WTC11 (cell line): ENCODE measurements around the gene QSOX2. TPM values are rescaled to one million over a fixed set of nuclear protein-coding genes. Genes with fewer than 3 reads are reported as not detected.
A peak's percentile ranks its signal among the peaks of the same experiment; 100 is the strongest.

Experiments
- ATAC-seq: fragments of 200-7000 bp; cut with Tn5 transposase; 2 replicates; pipeline ENCODE4 v1.10.0; 2021; ENCODE audit warnings: mild to moderate bottlenecking, moderate library complexity
- CTCF ChIA-PET: fragments of 300-600 bp; sonication (Branson Sonifier 250); formaldehyde crosslinking; loops from one replicate; lab custom pipeline; 2021; ENCODE audit warnings: antibody characterized with exemption; lab: Charles Lee
- POLR2A ChIA-PET: fragments of 350-600 bp; sonication (Branson Sonifier 250); formaldehyde crosslinking; loops from one replicate; lab custom pipeline; 2021; ENCODE audit warnings: antibody characterized with exemption; lab: Charles Lee
- DNase-seq: peaks from one replicate; pipeline ENCODE4 v3.0.0; 2021; ENCODE audit warnings: low spot score
- H3K27ac Mint-ChIP-seq: 2 replicates; pipeline ENCODE4 v1.8.0; 2021; ENCODE audit warnings: mixed read lengths
- H3K27me3 Mint-ChIP-seq: 2 replicates; pipeline ENCODE4 v1.8.0; 2021; ENCODE audit warnings: low read depth, mild to moderate bottlenecking, moderate library complexity, mixed read lengths
- H3K36me3 Mint-ChIP-seq: 2 replicates; pipeline ENCODE4 v1.8.0; 2021; ENCODE audit warnings: mixed read lengths
- H3K4me1 Mint-ChIP-seq: 2 replicates; pipeline ENCODE4 v1.8.0; 2022; ENCODE audit warnings: mixed read lengths
- H3K4me3 Mint-ChIP-seq: 2 replicates; pipeline ENCODE4 v1.8.0; 2021; ENCODE audit warnings: mild to moderate bottlenecking, moderate library complexity, mixed read lengths
- H3K9me3 Mint-ChIP-seq: 2 replicates; pipeline ENCODE4 v1.8.0; 2021; ENCODE audit warnings: mixed read lengths
- AFF4 ChIP-seq: sonication (generic); formaldehyde crosslinking; IDR thresholded peaks from 2 replicates; pipeline ENCODE4 v1.8.1; 2023; ENCODE audit warnings: mild to moderate bottlenecking, missing genetic modification reagents, borderline replicate concordance
- ARID4B ChIP-seq: sonication (generic); formaldehyde crosslinking; IDR thresholded peaks from 2 replicates; pipeline ENCODE4 v1.8.0; 2023; ENCODE audit warnings: missing genetic modification reagents, mild to moderate bottlenecking, borderline replicate concordance
- E2F1 ChIP-seq: sonication (generic); formaldehyde crosslinking; IDR thresholded peaks from 2 replicates; pipeline ENCODE4 v1.8.0; 2022; ENCODE audit warnings: mild to moderate bottlenecking, missing genetic modification reagents
- E2F5 ChIP-seq: sonication (generic); formaldehyde crosslinking; IDR thresholded peaks from 2 replicates; pipeline ENCODE4 v1.8.1; 2022; ENCODE audit warnings: mild to moderate bottlenecking, moderate library complexity, missing genetic modification reagents
- EMX1 ChIP-seq: fragments of 250-450 bp; sonication (Bioruptor Pico); IDR thresholded peaks from 2 replicates; pipeline ENCODE4 v1.8.0; 2021; ENCODE audit warnings: mild to moderate bottlenecking
- FOXJ3 ChIP-seq: sonication (generic); formaldehyde crosslinking; IDR thresholded peaks from 2 replicates; pipeline ENCODE4 v1.9.0; 2021; ENCODE audit warnings: missing genetic modification reagents, mild to moderate bottlenecking, borderline replicate concordance
- FOXP1 ChIP-seq: sonication (generic); formaldehyde crosslinking; IDR thresholded peaks from 2 replicates; pipeline ENCODE4 v1.8.0; 2022; ENCODE audit warnings: missing genetic modification reagents, mild to moderate bottlenecking, moderate library complexity, borderline replicate concordance
- GABPB1 ChIP-seq: sonication (generic); formaldehyde crosslinking; IDR thresholded peaks from 2 replicates; pipeline ENCODE4 v1.8.1; 2023; ENCODE audit warnings: mild to moderate bottlenecking, missing genetic modification reagents
- HMGA2 ChIP-seq: fragments of 250-450 bp; sonication (Bioruptor Pico); IDR thresholded peaks from 2 replicates; pipeline ENCODE4 v1.4.0; 2021; ENCODE audit warnings: mild to moderate bottlenecking, moderate library complexity
- IRF2 ChIP-seq: sonication (generic); formaldehyde crosslinking; IDR thresholded peaks from 2 replicates; pipeline ENCODE4 v1.8.0; 2022; ENCODE audit warnings: low read depth, missing genetic modification reagents, borderline replicate concordance
- JUN ChIP-seq: sonication (generic); formaldehyde crosslinking; IDR thresholded peaks from 2 replicates; pipeline ENCODE4 v1.8.0; 2023; ENCODE audit warnings: mild to moderate bottlenecking, missing genetic modification reagents
- MLX ChIP-seq: sonication (generic); formaldehyde crosslinking; IDR thresholded peaks from 2 replicates; pipeline ENCODE4 v1.8.1; 2023; ENCODE audit warnings: mild to moderate bottlenecking, missing genetic modification reagents, moderate library complexity
- NR2C2 ChIP-seq: sonication (generic); formaldehyde crosslinking; IDR thresholded peaks from 2 replicates; pipeline ENCODE4 v1.8.0; 2022; ENCODE audit warnings: mild to moderate bottlenecking, missing genetic modification reagents
- PRRX2 ChIP-seq: fragments of 250-450 bp; sonication (Bioruptor Pico); IDR thresholded peaks from 2 replicates; pipeline ENCODE4 v1.8.0; 2021; ENCODE audit warnings: mild to moderate bottlenecking
- RELA ChIP-seq: sonication (generic); formaldehyde crosslinking; IDR thresholded peaks from 2 replicates; pipeline ENCODE4 v1.8.1; 2022; ENCODE audit warnings: missing genetic modification reagents, mild to moderate bottlenecking, borderline replicate concordance
- SOX15 ChIP-seq: fragments of 250-450 bp; sonication (Bioruptor Pico); IDR thresholded peaks from 2 replicates; pipeline ENCODE4 v1.9.0; 2021; ENCODE audit warnings: mild to moderate bottlenecking
- SP1 ChIP-seq: sonication (generic); formaldehyde crosslinking; conservative IDR thresholded peaks from 2 replicates; pipeline ENCODE4 v1.8.1; 2022; ENCODE audit warnings: missing genetic modification reagents
- TCF7 ChIP-seq: sonication (generic); formaldehyde crosslinking; IDR thresholded peaks from 2 replicates; pipeline ENCODE4 v1.8.0; 2022; ENCODE audit warnings: mild to moderate bottlenecking, low read depth, missing genetic modification reagents, moderate library complexity
- USF2 ChIP-seq: sonication (generic); formaldehyde crosslinking; IDR thresholded peaks from 2 replicates; pipeline ENCODE4 v1.8.1; 2023; ENCODE audit warnings: mild to moderate bottlenecking, missing genetic modification reagents, moderate library complexity
- ZMAT4 ChIP-seq: fragments of 250-450 bp; sonication (Bioruptor Pico); IDR thresholded peaks from 2 replicates; pipeline ENCODE4 v1.9.0; 2021; ENCODE audit warnings: mild to moderate bottlenecking
- ZNF121 ChIP-seq: sonication (generic); formaldehyde crosslinking; IDR thresholded peaks from 2 replicates; pipeline ENCODE4 v1.8.0; 2023; ENCODE audit warnings: missing genetic modification reagents
- ZNF232 ChIP-seq: sonication (generic); formaldehyde crosslinking; IDR thresholded peaks from 2 replicates; pipeline ENCODE4 v1.8.0; 2022; ENCODE audit warnings: mild to moderate bottlenecking, missing genetic modification reagents
- ZNF317 ChIP-seq: sonication (generic); formaldehyde crosslinking; IDR thresholded peaks from 2 replicates; pipeline ENCODE4 v1.8.1; 2023; ENCODE audit warnings: low read depth, mild to moderate bottlenecking, moderate library complexity, missing genetic modification reagents, borderline replicate concordance
- ZNF396 ChIP-seq: fragments of 250-450 bp; sonication (Bioruptor Pico); IDR thresholded peaks from 2 replicates; pipeline ENCODE4 v1.8.0; 2021; ENCODE audit warnings: mild to moderate bottlenecking, moderate library complexity, borderline replicate concordance
- total RNA-seq: library from RNA; stranded (reverse); gene quantifications from 3 replicates; pipeline ENCODE4 v1.2.3, GENCODE V29; 2021

The QSOX2 gene
- total RNA-seq, 1 experiment from 2014 or later, result 33.2 TPM

GRCh38 chr9:136234597-136234996 is 11.0 kb downstream of the QSOX2 start:
- H3K27me3 Mint-ChIP-seq, result no peaks in the 10 kb centered on the region
- no peaks in the 10 kb centered on the region for H3K9me3 Mint-ChIP-seq
- H3K4me3 Mint-ChIP-seq, result no peak overlapping the region
- H3K36me3 Mint-ChIP-seq, result peaks cover 10% of the 10 kb centered on the region
- peaks cover 4% of the 10 kb centered on the region; the same call in 1 of the 2 replicates for H3K4me1 Mint-ChIP-seq
- H3K27ac Mint-ChIP-seq, result peak overlapping the region; percentile 45; the same call in 1 of the 2 replicates
- POLR2A ChIA-PET, result no interaction called here
- ATAC-seq (no peak), DNase-seq (no peak)
- CTCF ChIA-PET, result interaction anchor here (1.4 kb wide), 1 partner anchor 21 kb away, joined by 3 read pairs; no protein-coding TSS in a partner anchor
- no peak for TF ChIP-seq TCF7 (CRISPR knock-in tag)
- no peak for TF ChIP-seq MLX (CRISPR knock-in tag)
- no peak for TF ChIP-seq ZNF317 (CRISPR knock-in tag)
- TF ChIP-seq EMX1 (CRISPR knock-in tag), result no peak
- TF ChIP-seq ZNF232 (CRISPR knock-in tag), result no peak
- TF ChIP-seq FOXJ3 (CRISPR knock-in tag), result no peak
- no peak for TF ChIP-seq USF2
- TF ChIP-seq ZNF121 (CRISPR knock-in tag), result no peak
- TF ChIP-seq JUN (CRISPR knock-in tag), result no peak
- no peak for TF ChIP-seq E2F5 (CRISPR knock-in tag)
- TF ChIP-seq SOX15, result no peak
- TF ChIP-seq IRF2 (CRISPR knock-in tag), result no peak
- no peak for TF ChIP-seq ZNF396 (CRISPR knock-in tag)
- no peak for TF ChIP-seq AFF4 (CRISPR knock-in tag)
- no peak for TF ChIP-seq FOXP1 (CRISPR knock-in tag)
- TF ChIP-seq ZMAT4 (CRISPR knock-in tag), result no peak
- TF ChIP-seq HMGA2, result no peak
- no peak for TF ChIP-seq GABPB1
- TF ChIP-seq, all 79 proteins: peak for 0

- Mint-ChIP-seq H3K36me3 (peaks cover 10% of the 10 kb centered on the region), H3K4me3 (no peak overlapping the region), H3K9me3 (no peaks in the 10 kb centered on the region), H3K27ac (peak overlapping the region; percentile 91), H3K27me3 (no peaks in the 10 kb centered on the region), H3K4me1 (peaks cover 4% of the 10 kb centered on the region; the same call in 1 of the 2 replicates)
- DNase-seq (no peak), ATAC-seq (no peak)
- ChIA-PET CTCF (no interaction called here), POLR2A (no interaction called here)
- TF ChIP-seq ARID4B (CRISPR knock-in tag) (no peak), NR2C2 (CRISPR knock-in tag) (no peak), SP1 (no peak), EMX1 (CRISPR knock-in tag) (no peak), RELA (CRISPR knock-in tag) (no peak), ZNF317 (CRISPR knock-in tag) (no peak), PRRX2 (no peak), E2F1 (CRISPR knock-in tag) (no peak)
These were observed 11.7 kb downstream of the QSOX2 start for GRCh38 chr9:136233868-136234267.
